ENCODE data around the gene ZFAND2B. TPM values are rescaled to one million over a fixed set of nuclear protein-coding genes. Genes with fewer than 3 reads are reported as not detected.

ZFAND2B gene
- total and polyA plus RNA-seq, 2 donors from 2014 or later: 44.8 to 72.6 TPM

GRCh38 chr2:219184121-219184520 lies 22.5 kb upstream of the ZFAND2B start:
- peaks cover 10 to 44% (median 39%) of the 10 kb centered on the region in 3 donors for H3K36me3 ChIP-seq (ENCODE audit: control insufficient read depth in 2 of 3, insufficient read depth in 3 of 3, low read length in 3 of 3)
- no peak for FAIRE-seq
- H3K4me3 ChIP-seq (ENCODE audit: low read length in 3 of 3): no peak overlapping the region
- DNase-seq: no peak
- peaks cover 0 to 9% (median 8%) of the 10 kb centered on the region in 3 donors for H3K4me1 ChIP-seq (ENCODE audit: control insufficient read depth in 2 of 3, insufficient read depth in 2 of 3, low read depth in 1 of 3, low read length in 3 of 3)
- H3K27ac ChIP-seq (ENCODE audit: low read depth in 2 of 2, low read length in 2 of 2): no peak overlapping the region
- intact Hi-C loops (cut with DNase I): no loop called here
- H3K27me3 ChIP-seq (ENCODE audit: control insufficient read depth, insufficient read depth, low read length): no peaks in the 10 kb centered on the region
- TF ChIP-seq CTCF (IDR thresholded peaks at IDR 0.05; ENCODE audit: borderline replicate concordance, extremely low read depth, insufficient read depth): no peak
- H3K9me3 ChIP-seq (ENCODE audit: control insufficient read depth in 2 of 3, insufficient read depth in 1 of 3, low read length in 3 of 3): no peaks in the 10 kb centered on the region
- no peak overlapping the region for H3K9ac ChIP-seq (ENCODE audit: low read length in 3 of 3)

- TF ChIP-seq CTCF (IDR thresholded peaks at IDR 0.05; ENCODE audit: borderline replicate concordance, extremely low read depth, insufficient read depth): no peak
- no peak overlapping the region for H3K9ac ChIP-seq (ENCODE audit: low read length in 3 of 3)
- no peaks in the 10 kb centered on the region for H3K27me3 ChIP-seq (ENCODE audit: control insufficient read depth, insufficient read depth, low read length)
- no peak overlapping the region for H3K27ac ChIP-seq (ENCODE audit: low read depth in 2 of 2, low read length in 2 of 2)
- H3K36me3 ChIP-seq (ENCODE audit: control insufficient read depth in 2 of 3, insufficient read depth in 3 of 3, low read length in 3 of 3): peaks cover 5 to 20% (median 18%) of the 10 kb centered on the region in 3 donors
- no peaks in the 10 kb centered on the region for H3K9me3 ChIP-seq (ENCODE audit: control insufficient read depth in 2 of 3, insufficient read depth in 1 of 3, low read length in 3 of 3)
- FAIRE-seq (no peak), DNase-seq (no peak)
- no peak overlapping the region for H3K4me3 ChIP-seq (ENCODE audit: low read length in 3 of 3)
- intact Hi-C loops (cut with DNase I): no loop called here
- H3K4me1 ChIP-seq (ENCODE audit: control insufficient read depth in 2 of 3, insufficient read depth in 2 of 3, low read depth in 1 of 3, low read length in 3 of 3): peaks cover 0 to 6% (median 0%) of the 10 kb centered on the region in 3 donors
Observed at GRCh38 chr2:219186754-219187456, 19.7 kb upstream of the ZFAND2B start.

GRCh38 chr2:219197388-219197787 lies 9.2 kb upstream of the ZFAND2B start:
- TF ChIP-seq CTCF (IDR thresholded peaks at IDR 0.05; ENCODE audit: borderline replicate concordance, extremely low read depth, insufficient read depth): no peak
- no peaks in the 10 kb centered on the region for H3K27me3 ChIP-seq (ENCODE audit: control insufficient read depth, insufficient read depth, low read length)
- H3K9me3 ChIP-seq (ENCODE audit: control insufficient read depth in 2 of 3, insufficient read depth in 1 of 3, low read length in 3 of 3): no peaks in the 10 kb centered on the region
- H3K4me1 ChIP-seq (ENCODE audit: control insufficient read depth in 2 of 3, insufficient read depth in 2 of 3, low read depth in 1 of 3, low read length in 3 of 3): no peaks in the 10 kb centered on the region
- H3K36me3 ChIP-seq (ENCODE audit: control insufficient read depth in 2 of 3, insufficient read depth in 3 of 3, low read length in 3 of 3): no peaks in the 10 kb centered on the region
- FAIRE-seq (no peak), DNase-seq (no peak)
- no peak overlapping the region for H3K4me3 ChIP-seq (ENCODE audit: low read length in 3 of 3)
- H3K27ac ChIP-seq (ENCODE audit: low read depth in 2 of 2, low read length in 2 of 2): no peak overlapping the region
- H3K9ac ChIP-seq (ENCODE audit: low read length in 3 of 3): no peak overlapping the region
- intact Hi-C loops (cut with DNase I): no loop called here
